ENCODE data around the gene BUD31. TPM values are rescaled to one million over a fixed set of nuclear protein-coding genes. Genes with fewer than 3 reads are reported as not detected.

Gene BUD31
- total and polyA plus RNA-seq, 10 of the 15 experiments (the other 5 are each of a cell fraction or from before 2014, with no cell fraction given): 74.2 to 317 (median 130) TPM

DNA sequence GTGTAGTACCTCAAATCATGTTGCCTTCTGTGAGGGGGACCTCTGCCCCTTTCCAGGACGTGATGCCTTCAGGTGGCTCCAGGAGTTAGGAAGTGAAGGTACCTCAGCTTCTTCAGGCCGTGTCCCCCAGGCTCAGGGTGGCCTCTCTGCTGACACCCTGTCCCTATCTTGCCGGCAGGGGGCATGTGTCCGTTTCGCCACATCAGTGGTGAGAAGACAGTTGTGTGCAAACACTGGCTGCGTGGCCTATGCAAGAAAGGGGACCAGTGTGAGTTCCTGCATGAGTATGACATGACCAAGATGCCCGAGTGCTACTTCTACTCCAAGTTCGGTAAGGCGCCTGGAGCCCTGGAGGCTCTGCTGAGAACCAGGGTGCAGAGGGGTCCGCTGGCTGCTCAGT lies 39.2 kb downstream of the BUD31 start:
- ChIA-PET CTCF (interaction anchor here (0.6 to 0.7 kb wide), 2 partner anchors 392 to 543 kb away, joined by 3 to 4 read pairs; no protein-coding TSS in a partner anchor), SMC1A (ENCODE audit: uncharacterized antibody, unreplicated experiment) (no interaction called here), RAD21 (ENCODE audit: unreplicated experiment) (no interaction called here), POLR2A (interaction anchor here (0.7 kb wide), 1 partner anchor 10 kb away, joined by 9 read pairs; no protein-coding TSS in a partner anchor)
- Histone ChIP-seq H3K9me3 (replicated peaks; ENCODE audit: control insufficient read depth, insufficient read depth, low read length) (no peaks in the 10 kb centered on the region), H3K4me1 (ENCODE audit: control insufficient read depth, insufficient read depth, low read length) (no peaks in the 10 kb centered on the region), H4K20me1 (ENCODE audit: control insufficient read depth, insufficient read depth) (no peaks in the 10 kb centered on the region), H3K4me3 (no peak overlapping the region), H3K79me2 (ENCODE audit: control insufficient read depth, insufficient read depth, low read length) (no peaks in the 10 kb centered on the region), H3K4me2 (ENCODE audit: control insufficient read depth, insufficient read depth) (no peak overlapping the region), H3K27ac (ENCODE audit: control insufficient read depth, insufficient read depth) (no peak overlapping the region), H3K9ac (ENCODE audit: control insufficient read depth, insufficient read depth, low read length) (no peak overlapping the region), H2AFZ (ENCODE audit: control insufficient read depth, low read depth, low read length) (no peak overlapping the region), H3K27me3 (replicated peaks in 1 of 2; ENCODE audit: control insufficient read depth in 2 of 2, insufficient read depth in 2 of 2, low read length in 1 of 2) (no peaks in the 10 kb centered on the region), H3K36me3 (ENCODE audit: control insufficient read depth in 2 of 2, insufficient read depth in 2 of 2, low read length in 1 of 2) (peaks cover 28 to 40% of the 10 kb centered on the region in 2 experiments; a peak in 3 of 4 replicates)
- in situ Hi-C loops (cut with MboI): no loop called here
- ATAC-seq: peak; percentile 79
- 93% methylated on average over 10 of the region's 10 CpGs for WGBS (ENCODE audit: insufficient coverage, insufficient replicate concordance, low lambda C conversion rate, missing lambda C conversion rate)
- BruUV-seq (replicated peaks): no TSS peak
- DNase-seq (ENCODE audit: low read depth, low spot score): no peak
- FAIRE-seq: no peak
- intact Hi-C loops (cut with micrococcal nuclease; ENCODE audit: unreplicated experiment): no loop called here
- TF ChIP-seq TCF3 (IDR thresholded peaks at IDR 0.05; ENCODE audit: borderline replicate concordance, insufficient read depth, low read depth, low read length): no peak
- no peak for TF ChIP-seq SMARCA5 (IDR thresholded peaks at IDR 0.05)
- no peak for TF ChIP-seq RAD21 (IDR thresholded peaks at IDR 0.05; ENCODE audit: insufficient read depth, low read depth, low read length)
- TF ChIP-seq SREBF2 (IDR thresholded peaks at IDR 0.05; ENCODE audit: low read length): no peak
- no peak for TF ChIP-seq STAT1 (conservative IDR thresholded peaks at IDR 0.05)
- TF ChIP-seq E2F8 (IDR thresholded peaks at IDR 0.05; ENCODE audit: low read depth, partially characterized antibody): no peak
- TF ChIP-seq CTCF (IDR thresholded peaks at IDR 0.05 in 2 of 3, conservative IDR thresholded peaks at IDR 0.05 in 1 of 3; ENCODE audit: control insufficient read depth in 2 of 3, extremely low read depth in 1 of 3, insufficient read depth in 1 of 3, low read depth in 3 of 3, low read length in 3 of 3): peak in 1 of 3 experiments; percentile 50; a peak in 2 of 6 replicates
